A204.1 (cell line): ENCODE results near the gene FKBP10.
"Not testable (repeated sequence)": the region's sequence is repeated elsewhere in the genome, so short reads cannot be mapped to it uniquely, and the experiment has no call there.

Experiments used
- FAIRE-seq: peaks from 2 replicates; lab custom pipeline; 2012; peaks lifted over from hg19 to GRCh38; lab: Jason Lieb, UNC

The FKBP10 gene

GRCh38 chr17:41839448-41839847 lies 26.6 kb downstream of the FKBP10 start:
- FAIRE-seq = not testable (repeated sequence)

- not testable (repeated sequence) for FAIRE-seq
Measured at GRCh38 chr17:41840781-41841180, 28.0 kb downstream of the FKBP10 start.

- no peak for FAIRE-seq
Measured at GRCh38 chr17:41844971-41845370, 32.2 kb downstream of the FKBP10 start.

GRCh38 chr17:41848788-41849187 lies 36.0 kb downstream of the FKBP10 start:
- FAIRE-seq = no peak

DNA sequence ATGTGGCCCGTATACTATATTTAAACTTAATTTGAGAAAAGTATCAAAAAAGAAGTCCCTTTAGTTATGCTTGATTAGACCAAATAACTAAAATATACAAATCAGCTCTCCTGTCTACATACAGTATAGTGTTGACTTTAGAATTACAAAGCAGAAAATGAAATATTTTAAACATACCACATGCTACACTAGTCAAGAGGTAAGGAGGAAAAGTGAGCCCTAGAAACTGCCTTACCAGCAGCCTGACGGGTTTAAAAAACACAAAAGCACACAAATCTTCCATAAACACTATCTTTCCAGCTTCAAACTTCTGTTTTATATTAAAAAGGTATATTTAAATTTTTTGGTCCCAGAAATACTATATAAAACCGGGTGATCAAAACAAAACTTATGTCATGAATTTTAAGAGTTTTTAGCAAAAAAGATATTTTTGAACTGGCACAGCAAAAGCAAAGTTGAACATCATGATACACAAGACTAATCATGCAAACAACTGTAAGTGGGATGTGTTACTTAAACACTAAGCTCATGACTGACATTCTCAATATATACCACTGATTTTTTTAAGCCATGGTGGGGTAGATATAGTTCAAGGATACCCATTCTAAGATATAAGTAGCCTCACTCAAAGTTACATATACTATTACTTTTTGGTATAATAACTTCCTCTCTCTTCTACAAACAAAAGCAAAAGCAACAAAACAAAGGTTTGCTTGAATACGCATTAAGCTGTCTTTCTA lies 36.6 kb downstream of the FKBP10 start:
- FAIRE-seq = no peak

GRCh38 chr17:41851382-41851781 lies 38.6 kb downstream of the FKBP10 start:
- not testable (repeated sequence) for FAIRE-seq

GRCh38 chr17:41860254-41860931 lies 47.6 kb downstream of the FKBP10 start:
- FAIRE-seq = no peak

GRCh38 chr17:41863074-41863848 lies 50.5 kb downstream of the FKBP10 start:
- no peak for FAIRE-seq

DNA sequence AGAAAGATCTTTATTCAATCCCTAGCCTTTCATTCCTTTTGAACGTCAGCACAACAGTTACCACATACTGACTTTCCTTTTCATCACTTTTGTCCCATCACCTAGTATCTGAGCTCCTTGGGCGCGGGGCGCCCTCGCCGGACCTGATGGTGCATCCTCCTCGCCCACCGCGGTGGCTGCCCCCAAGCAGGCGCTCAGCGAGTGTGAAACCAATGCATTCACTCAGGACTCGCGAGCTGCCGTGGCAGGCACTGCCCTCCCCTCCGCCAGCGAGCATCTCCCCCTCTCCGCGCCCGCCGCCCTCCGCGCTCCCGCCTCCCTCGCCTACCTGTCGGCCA lies 51.7 kb downstream of the FKBP10 start:
- no peak for FAIRE-seq

DNA sequence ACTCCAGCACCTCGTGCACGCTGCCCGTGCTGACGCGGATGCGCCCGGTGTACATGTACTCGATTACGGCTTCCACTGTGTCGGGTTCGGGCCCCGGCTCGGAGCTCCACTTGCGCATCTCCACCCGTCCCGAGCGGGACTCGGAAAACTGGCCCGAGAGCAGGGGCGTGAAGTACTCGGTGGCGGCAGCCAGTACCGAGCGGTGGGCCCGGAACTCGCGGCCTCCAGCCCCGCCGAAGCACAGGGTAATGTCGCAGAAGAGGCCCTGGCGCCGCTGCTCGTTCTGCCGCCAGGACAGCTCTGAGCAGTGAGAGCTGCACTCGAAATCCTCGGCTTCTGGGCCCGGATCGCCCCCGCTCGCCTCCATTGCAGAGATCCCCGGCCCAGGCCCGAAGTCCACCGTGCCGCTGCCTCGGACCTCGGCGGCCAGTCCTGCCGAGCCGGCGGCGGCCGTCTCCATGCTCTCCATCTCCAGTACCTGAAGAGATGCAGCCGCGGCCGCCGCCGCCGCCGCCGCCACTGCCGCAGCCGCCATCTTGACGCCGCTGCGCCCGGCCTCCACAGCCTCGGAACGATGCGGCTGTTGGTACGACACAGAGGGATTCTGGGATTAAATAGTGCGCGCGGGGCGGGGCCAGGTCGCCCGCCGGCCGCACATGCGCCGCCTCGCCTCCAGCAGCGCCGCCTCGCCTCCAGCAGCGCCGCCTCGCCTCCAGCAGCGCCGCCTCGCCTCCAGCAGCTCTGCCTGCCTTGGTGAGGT lies 52.2 kb downstream of the FKBP10 start, which contains the start of gene KLHL11:
Gene KLHL11 (minus strand): TSS at position 588 of the 760 bp plus-strand sequence. CDS start 53 bp downstream, at position 535.
- FAIRE-seq = no peak

DNA sequence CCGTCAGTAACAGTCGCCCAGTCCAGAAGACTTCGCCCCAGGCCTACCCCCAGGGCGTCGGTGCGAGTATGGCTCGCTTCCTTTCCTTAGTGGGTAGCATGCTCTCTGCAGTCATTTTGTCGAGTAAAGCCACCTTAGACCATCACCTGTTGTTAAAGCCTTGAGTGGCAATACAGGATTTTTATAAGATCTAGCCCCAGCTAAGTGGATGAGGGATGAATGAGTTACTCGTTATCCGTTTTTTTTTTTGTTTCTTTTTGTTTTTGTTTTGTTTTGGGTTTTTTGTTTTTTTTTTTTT lies 52.7 kb downstream of the FKBP10 start:
- no peak for FAIRE-seq

DNA sequence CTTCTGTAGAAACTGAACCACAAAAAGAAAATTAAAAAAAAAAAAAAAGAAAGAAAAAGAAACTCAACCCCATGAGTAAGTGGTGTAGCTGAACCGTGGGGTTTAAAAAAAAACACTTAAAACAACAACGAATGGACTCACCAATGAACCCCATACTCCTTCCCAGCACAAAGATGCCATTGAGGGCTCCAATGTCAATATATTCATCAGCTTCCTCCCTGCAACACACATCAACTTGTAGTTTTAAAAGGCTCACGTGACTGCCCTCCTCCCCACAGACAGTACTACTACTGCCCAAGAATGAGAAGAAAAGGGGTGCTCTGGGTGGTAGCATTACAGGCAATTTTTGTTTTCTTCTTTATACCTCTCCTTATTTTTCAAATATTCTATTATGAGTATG lies 55.8 kb downstream of the FKBP10 start:
- no peak for FAIRE-seq

DNA sequence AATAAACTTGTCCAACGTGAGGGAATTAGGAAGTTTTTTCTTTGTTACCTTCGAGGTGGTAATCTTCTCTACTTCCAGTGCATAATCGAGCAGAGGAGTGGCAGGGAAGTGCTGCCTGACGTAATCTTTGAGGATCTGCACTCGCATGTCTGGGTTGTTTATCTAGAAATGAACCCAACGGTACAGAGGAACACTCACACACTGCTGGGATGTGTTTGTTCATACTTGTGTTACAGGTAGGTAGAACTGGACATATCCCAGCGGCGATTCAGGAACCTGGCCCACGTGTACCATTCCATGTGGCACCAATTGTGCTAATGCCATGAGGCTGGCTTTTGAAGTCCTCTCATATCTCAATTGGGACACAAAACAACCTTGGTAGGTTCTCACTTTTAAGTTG lies 56.6 kb downstream of the FKBP10 start:
- FAIRE-seq = no peak

DNA sequence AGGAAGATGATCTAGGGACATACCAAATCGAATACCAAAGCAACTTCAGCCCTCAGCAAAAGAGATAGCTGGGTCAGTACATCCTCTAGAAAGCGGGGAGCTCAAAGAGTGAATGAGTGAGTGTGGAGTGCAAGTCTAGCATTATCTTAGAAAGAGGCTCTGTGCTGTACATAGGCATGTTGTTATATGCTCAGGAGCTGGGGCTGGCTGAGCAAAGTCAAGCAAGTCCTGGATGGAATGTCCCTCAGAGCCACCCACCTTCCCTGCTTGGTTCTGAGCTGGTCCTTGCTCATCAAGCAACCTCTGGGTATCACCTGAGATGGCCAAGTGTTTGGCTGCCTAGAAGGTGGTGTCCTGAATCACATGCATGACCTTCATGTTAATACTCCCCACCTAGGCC lies 57.3 kb downstream of the FKBP10 start:
- no peak for FAIRE-seq

- no peak for FAIRE-seq
Measured at GRCh38 chr17:41870627-41871026, 57.8 kb downstream of the FKBP10 start.

GRCh38 chr17:41871789-41872188 lies 59.0 kb downstream of the FKBP10 start:
- no peak for FAIRE-seq
